Adipocyte (in vitro differentiated cells): ENCODE results near the gene ST8SIA6.

Experiments used
- DNase-seq: peaks from one replicate; pipeline ENCODE4 v3.0.0-alpha.2; 2015; ENCODE audit warnings: low read depth
- H3K27me3 ChIP-seq: replicated peaks from 2 replicates; pipeline ENCODE4 v1.7.0; 2013; ENCODE audit warnings: mild to moderate bottlenecking, low read length, moderate library complexity; ENCODE audit not compliant: control insufficient read depth, insufficient read depth
- H3K36me3 ChIP-seq: 2 replicates; pipeline ENCODE4 v1.7.0; 2013; ENCODE audit warnings: low read length, mild to moderate bottlenecking, moderate library complexity; ENCODE audit not compliant: control insufficient read depth, insufficient read depth, severe bottlenecking
- H3K4me1 ChIP-seq: 2 replicates; pipeline ENCODE4 v1.7.0; 2013; ENCODE audit warnings: mild to moderate bottlenecking, low read length, moderate library complexity; ENCODE audit not compliant: control insufficient read depth, insufficient read depth
- H3K4me3 ChIP-seq: 2 replicates; pipeline ENCODE4 v1.7.0; 2013; ENCODE audit warnings: mild to moderate bottlenecking, low read length, moderate library complexity
- H3K9ac ChIP-seq: 2 replicates; pipeline ENCODE4 v1.7.0; 2013; ENCODE audit warnings: mild to moderate bottlenecking, low read length, moderate library complexity
- H3K9me3 ChIP-seq: 2 replicates; pipeline ENCODE4 v1.7.0; 2013; ENCODE audit warnings: mild to moderate bottlenecking, low read length, moderate library complexity; ENCODE audit not compliant: control insufficient read depth

ST8SIA6 gene

DNA sequence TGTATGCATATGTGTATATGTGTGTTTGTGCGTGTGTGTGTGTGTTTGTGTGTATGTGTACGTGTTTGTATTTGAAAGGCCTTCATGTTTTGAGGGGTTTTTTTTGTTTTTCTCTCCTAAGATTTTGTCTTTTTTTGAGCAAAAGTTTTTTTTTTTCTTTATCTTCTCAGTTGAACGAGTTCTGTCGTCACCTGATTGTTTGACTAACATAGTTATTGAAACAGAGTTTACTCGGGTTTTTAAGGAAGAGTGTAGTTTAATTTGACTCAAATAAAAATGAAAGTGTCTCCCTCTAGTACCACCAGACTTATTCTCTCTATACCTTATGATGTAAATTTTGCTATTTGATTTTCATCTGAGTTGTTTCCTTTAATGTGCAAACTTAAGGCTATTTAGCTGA is 73.5 kb downstream of the ST8SIA6 start:
- H3K4me1 ChIP-seq = peaks cover 21% of the 10 kb centered on the region
- H3K9me3 ChIP-seq = no peaks in the 10 kb centered on the region
- H3K9ac ChIP-seq = no peak overlapping the region
- no peak for DNase-seq
- H3K27me3 ChIP-seq = peaks cover 8% of the 10 kb centered on the region
- no peak overlapping the region for H3K4me3 ChIP-seq
- H3K36me3 ChIP-seq = no peaks in the 10 kb centered on the region

DNA sequence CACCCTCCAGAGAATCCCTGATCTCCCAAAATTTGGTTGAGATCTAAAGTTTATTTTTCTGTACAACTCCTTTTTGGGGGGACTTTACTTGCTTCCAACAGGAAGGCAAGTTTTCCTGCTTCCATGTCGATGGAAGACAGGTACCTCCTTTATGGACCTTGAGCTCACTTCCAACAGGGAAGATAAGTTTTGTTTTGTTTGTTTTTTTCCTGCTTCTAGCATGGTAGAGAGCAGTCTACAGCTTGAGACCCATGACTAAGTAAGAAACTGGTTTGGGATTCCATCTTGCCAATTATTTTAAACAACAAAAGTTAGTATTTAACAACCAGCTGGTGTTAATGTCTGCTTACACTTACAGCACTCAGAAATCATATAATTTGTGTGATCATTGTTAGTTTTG is 74.4 kb downstream of the ST8SIA6 start:
- no peak for DNase-seq
- peaks cover 8% of the 10 kb centered on the region for H3K27me3 ChIP-seq
- H3K9me3 ChIP-seq = no peaks in the 10 kb centered on the region
- no peaks in the 10 kb centered on the region for H3K36me3 ChIP-seq
- H3K9ac ChIP-seq = no peak overlapping the region
- peaks cover 20% of the 10 kb centered on the region for H3K4me1 ChIP-seq
- no peak overlapping the region for H3K4me3 ChIP-seq

DNA sequence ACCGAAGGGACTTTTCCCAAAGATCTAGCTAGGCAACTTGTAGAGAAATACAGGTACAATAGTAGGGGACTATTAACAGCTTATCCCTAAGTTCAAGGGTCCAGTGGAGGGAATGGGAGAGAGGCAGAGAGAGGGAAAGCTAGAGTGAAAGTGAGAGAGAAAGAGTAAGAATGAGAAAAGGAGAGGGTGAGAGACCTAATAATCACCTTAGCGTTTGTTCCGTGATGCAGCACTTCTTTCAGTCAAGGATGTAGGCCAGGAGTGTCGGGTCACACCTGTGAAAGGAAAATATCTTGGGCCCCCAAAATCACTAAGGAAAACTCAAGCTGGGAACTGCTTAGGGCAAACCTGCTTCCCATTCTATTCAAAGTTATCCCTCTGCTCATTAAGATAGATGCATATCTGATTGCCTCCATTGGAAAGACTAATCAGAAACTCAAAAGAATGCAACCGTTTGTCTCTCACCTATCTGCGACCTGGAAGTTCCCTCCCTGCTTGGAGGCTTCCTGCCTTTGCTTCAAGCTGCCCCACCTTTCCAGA is 75.2 kb downstream of the ST8SIA6 start:
- no peak for DNase-seq
- Histone ChIP-seq H3K9ac (no peak overlapping the region), H3K9me3 (no peaks in the 10 kb centered on the region), H3K36me3 (no peaks in the 10 kb centered on the region), H3K27me3 (peaks cover 8% of the 10 kb centered on the region), H3K4me3 (no peak overlapping the region), H3K4me1 (peaks cover 13% of the 10 kb centered on the region)

GRCh38 chr10:17375936-17376584 is 78.3 kb downstream of the ST8SIA6 start:
- no peak for DNase-seq
- H3K4me3 ChIP-seq = no peak overlapping the region
- no peak overlapping the region for H3K9ac ChIP-seq
- H3K9me3 ChIP-seq = no peaks in the 10 kb centered on the region
- H3K36me3 ChIP-seq = no peaks in the 10 kb centered on the region
- peaks cover under 1% of the 10 kb centered on the region for H3K4me1 ChIP-seq
- H3K27me3 ChIP-seq = peaks cover 8% of the 10 kb centered on the region

GRCh38 chr10:17368708-17369272 is 85.6 kb downstream of the ST8SIA6 start:
- Histone ChIP-seq H3K4me1 (no peaks in the 10 kb centered on the region), H3K9me3 (peaks cover 10% of the 10 kb centered on the region), H3K9ac (no peak overlapping the region), H3K4me3 (no peak overlapping the region), H3K27me3 (no peaks in the 10 kb centered on the region), H3K36me3 (no peaks in the 10 kb centered on the region)
- DNase-seq = no peak

- Histone ChIP-seq H3K27me3 (no peaks in the 10 kb centered on the region), H3K4me3 (no peak overlapping the region), H3K9me3 (peaks cover 10% of the 10 kb centered on the region), H3K4me1 (no peaks in the 10 kb centered on the region), H3K36me3 (no peaks in the 10 kb centered on the region), H3K9ac (no peak overlapping the region)
- DNase-seq = no peak
Observed at GRCh38 chr10:17366705-17367104, 87.7 kb downstream of the ST8SIA6 start.

GRCh38 chr10:17365402-17365801 is 89.0 kb downstream of the ST8SIA6 start:
- no peak overlapping the region for H3K4me3 ChIP-seq
- no peaks in the 10 kb centered on the region for H3K4me1 ChIP-seq
- no peak for DNase-seq
- no peaks in the 10 kb centered on the region for H3K27me3 ChIP-seq
- H3K36me3 ChIP-seq = no peaks in the 10 kb centered on the region
- H3K9me3 ChIP-seq = peaks cover 10% of the 10 kb centered on the region
- H3K9ac ChIP-seq = no peak overlapping the region

DNA sequence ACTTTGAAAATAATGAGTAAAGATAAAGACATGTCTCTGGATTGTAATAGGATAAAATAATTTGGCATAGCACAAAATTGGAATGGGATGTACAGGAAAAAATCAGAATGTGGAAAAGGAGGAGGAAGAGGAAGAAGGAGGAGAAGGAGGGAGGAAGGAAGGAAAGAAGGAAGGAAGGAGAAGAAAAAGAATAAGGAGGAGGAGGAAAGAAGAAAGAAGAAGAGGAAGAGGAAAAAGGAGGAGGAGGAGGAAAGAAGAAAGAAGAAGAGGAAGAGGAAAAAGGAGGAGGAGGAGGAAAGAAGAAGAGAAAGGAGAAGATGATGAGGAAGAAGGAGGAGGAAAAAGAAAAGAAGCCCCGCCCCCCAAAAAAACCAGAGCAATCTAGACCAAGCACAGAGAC is 95.9 kb downstream of the ST8SIA6 start:
- Histone ChIP-seq H3K4me3 (no peak overlapping the region), H3K4me1 (peaks cover 5% of the 10 kb centered on the region), H3K9ac (no peak overlapping the region), H3K36me3 (no peaks in the 10 kb centered on the region), H3K9me3 (no peaks in the 10 kb centered on the region), H3K27me3 (no peaks in the 10 kb centered on the region)
- DNase-seq = no peak

GRCh38 chr10:17357781-17358180 is 96.6 kb downstream of the ST8SIA6 start:
- Histone ChIP-seq H3K9ac (no peak overlapping the region), H3K36me3 (no peaks in the 10 kb centered on the region), H3K4me3 (no peak overlapping the region), H3K27me3 (no peaks in the 10 kb centered on the region), H3K9me3 (no peaks in the 10 kb centered on the region), H3K4me1 (peaks cover 5% of the 10 kb centered on the region)
- no peak for DNase-seq

- Histone ChIP-seq H3K9me3 (no peaks in the 10 kb centered on the region), H3K27me3 (no peaks in the 10 kb centered on the region), H3K4me1 (peaks cover 5% of the 10 kb centered on the region), H3K4me3 (no peak overlapping the region), H3K36me3 (no peaks in the 10 kb centered on the region), H3K9ac (no peak overlapping the region)
- DNase-seq = no peak
Observed at GRCh38 chr10:17356820-17357219, 97.6 kb downstream of the ST8SIA6 start.

DNA sequence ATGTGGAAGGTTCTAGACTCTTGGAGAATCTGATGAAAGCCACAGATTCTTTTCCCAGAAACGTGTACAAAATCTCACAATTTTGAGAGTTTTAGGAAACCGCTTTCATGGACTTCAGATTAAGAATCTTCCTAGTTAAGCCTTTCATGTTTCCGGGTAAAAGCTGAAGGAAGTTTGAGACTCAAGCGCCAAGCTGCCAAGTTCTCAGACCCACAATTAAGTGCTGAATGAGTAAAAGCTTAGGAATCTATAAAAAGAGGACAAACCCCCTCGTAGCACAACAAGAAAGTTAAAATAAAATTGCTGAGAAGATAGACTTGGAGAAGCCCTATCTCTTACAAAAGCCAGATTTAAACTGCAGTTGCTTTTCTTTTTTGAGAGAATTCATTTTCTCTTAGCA is 99.6 kb downstream of the ST8SIA6 start:
- H3K27me3 ChIP-seq = no peaks in the 10 kb centered on the region
- no peaks in the 10 kb centered on the region for H3K9me3 ChIP-seq
- no peaks in the 10 kb centered on the region for H3K36me3 ChIP-seq
- H3K9ac ChIP-seq = no peak overlapping the region
- H3K4me1 ChIP-seq = peaks cover 5% of the 10 kb centered on the region
- DNase-seq = no peak
- H3K4me3 ChIP-seq = no peak overlapping the region
